HepG2 (cell line): Measurements from ENCODE around the gene TNKS1BP1. TPM values are rescaled to one million over a fixed set of nuclear protein-coding genes. Genes with fewer than 3 reads are reported as not detected.

ENCODE experiments used
- BHLHE40 ChIP-seq: IDR thresholded peaks from 2 replicates; pipeline ENCODE4 v1.6.1; 2011; ENCODE audit warnings: low read length, improper control_type of control experiment
- CAMTA2 ChIP-seq: sonication (generic); formaldehyde crosslinking; IDR thresholded peaks from 2 replicates; pipeline ENCODE4 v1.4.0; 2020; ENCODE audit warnings: mild to moderate bottlenecking, missing genetic modification reagents, borderline replicate concordance
- CCAR2 ChIP-seq: fragments of 200-400 bp; formaldehyde crosslinking; optimal IDR thresholded peaks from 2 replicates; pipeline ENCODE3; 2018; ENCODE audit warnings: low read depth, mild to moderate bottlenecking, low read length, moderate library complexity
- CEBPG ChIP-seq: IDR thresholded peaks from 2 replicates; pipeline ENCODE4 v1.6.1; 2016
- CENPT ChIP-seq: sonication (generic); formaldehyde crosslinking; IDR thresholded peaks from 2 replicates; pipeline ENCODE4 v1.8.0; 2022; ENCODE audit warnings: low read depth, mild to moderate bottlenecking, moderate library complexity, missing genetic modification reagents
- CREM ChIP-seq, 2 experiments: sonication (generic) in 1 of 2; formaldehyde crosslinking in 1 of 2; IDR thresholded peaks; 2 replicates each; pipeline versions ENCODE4 v1.4.0 to v1.6.1; 2016 to 2020; ENCODE audit warnings: antibody characterized with exemption in 1 of 2, mild to moderate bottlenecking in 1 of 2, missing genetic modification reagents in 1 of 2
- FOXP1 ChIP-seq, 2 experiments: fragments of 450-650 bp in 1 of 2; IDR thresholded peaks; 2 replicates each; pipeline ENCODE4 v1.6.1; 2017 to 2018; ENCODE audit warnings: antibody characterized with exemption in 1 of 2
- HNRNPLL ChIP-seq: fragments of 200-400 bp; formaldehyde crosslinking; IDR thresholded peaks from 2 replicates; pipeline ENCODE4 v1.6.1; 2017; ENCODE audit warnings: mild to moderate bottlenecking, low read depth, low read length; ENCODE audit not compliant: poor library complexity, severe bottlenecking
- KDM2A ChIP-seq: sonication (generic); formaldehyde crosslinking; IDR thresholded peaks from 2 replicates; pipeline ENCODE4 v1.4.0; 2020; ENCODE audit warnings: low read depth, missing genetic modification reagents, borderline replicate concordance
- KDM5B ChIP-seq: sonication (generic); formaldehyde crosslinking; IDR thresholded peaks from 2 replicates; pipeline ENCODE4 v1.4.0; 2020; ENCODE audit warnings: missing genetic modification reagents, mild to moderate bottlenecking, borderline replicate concordance
- MAFF ChIP-seq: IDR thresholded peaks from 2 replicates; pipeline ENCODE4 v1.6.1; 2011; ENCODE audit warnings: low read depth, low read length, improper control_type of control experiment
- MYC ChIP-seq: sonication (generic); formaldehyde crosslinking; IDR thresholded peaks from 2 replicates; pipeline ENCODE4 v1.9.0; 2021; ENCODE audit warnings: missing genetic modification reagents, borderline replicate concordance
- PCBP2 ChIP-seq: fragments of 200-400 bp; formaldehyde crosslinking; optimal IDR thresholded peaks from 2 replicates; pipeline ENCODE3; 2018; ENCODE audit warnings: low read length, low read depth; ENCODE audit not compliant: poor library complexity, severe bottlenecking
- PHF20 ChIP-seq: sonication (generic); formaldehyde crosslinking; IDR thresholded peaks from 2 replicates; pipeline ENCODE4 v1.5.0; 2020; ENCODE audit warnings: mild to moderate bottlenecking, missing genetic modification reagents
- POLR2AphosphoS5 ChIP-seq: IDR thresholded peaks from 2 replicates; pipeline ENCODE4 v1.6.1; 2012; ENCODE audit warnings: low read depth, low read length
- SNAI1 ChIP-seq: sonication (generic); formaldehyde crosslinking; IDR thresholded peaks from 2 replicates; pipeline ENCODE4 v1.5.0; 2020; ENCODE audit warnings: mild to moderate bottlenecking, missing genetic modification reagents, borderline replicate concordance
- SOX5 ChIP-seq: IDR thresholded peaks from 2 replicates; pipeline ENCODE4 v1.6.1; 2016; ENCODE audit warnings: borderline replicate concordance
- TARDBP ChIP-seq: sonication (generic); formaldehyde crosslinking; IDR thresholded peaks from 2 replicates; pipeline ENCODE4 v1.8.0; 2022; ENCODE audit warnings: mild to moderate bottlenecking, missing genetic modification reagents
- TBX2 ChIP-seq: sonication (generic); formaldehyde crosslinking; IDR thresholded peaks from 2 replicates; pipeline ENCODE4 v1.5.0; 2020; ENCODE audit warnings: missing genetic modification reagents, mild to moderate bottlenecking, borderline replicate concordance
- THAP11 ChIP-seq: IDR thresholded peaks from 2 replicates; pipeline ENCODE4 v1.6.1; 2016; ENCODE audit warnings: missing biosample characterization, missing genetic modification reagents
- ZFP41 ChIP-seq: sonication (generic); formaldehyde crosslinking; IDR thresholded peaks from 2 replicates; pipeline ENCODE4 v1.4.0; 2020; ENCODE audit warnings: mild to moderate bottlenecking, missing genetic modification reagents, borderline replicate concordance
- ZKSCAN1 ChIP-seq: fragments of 150-350 bp; IDR thresholded peaks from 2 replicates; pipeline ENCODE4 v1.6.1; 2014; ENCODE audit warnings: low read length
- ZNF605 ChIP-seq: sonication (generic); formaldehyde crosslinking; IDR thresholded peaks from 2 replicates; pipeline ENCODE4 v1.8.0; 2022; ENCODE audit warnings: mild to moderate bottlenecking, missing genetic modification reagents
- ZNF792 ChIP-seq: IDR thresholded peaks from 2 replicates; pipeline ENCODE4 v1.6.1; 2016
- polyA plus RNA-seq, 8 experiments: library from polyadenylated mRNA; depleted of rRNA in 3 of 8; stranded (reverse) in 7 of 8; unstranded in 1 of 8; fragments of >200 nt; fragmentation: Illumina TruSeq in 4 of 8; extraction: Trizol in 4 of 8; gene quantifications; 2 replicates each; pipeline versions ENCODE4 v1.2.1 to v1.2.3, GENCODE V29; 2011 to 2016; ENCODE audit warnings: low read depth in 4 of 8, missing spikeins in 1 of 8, mixed read lengths in 1 of 8; ENCODE audit not compliant: insufficient read depth in 1 of 8
- total RNA-seq, 5 experiments: library from RNA; depleted of rRNA; stranded (reverse); fragments of >200 nt; fragmentation: Illumina TruSeq; extraction: Trizol; gene quantifications; 2 replicates each; pipeline ENCODE4 v1.2.3, GENCODE V29; 2016; ENCODE audit warnings: low read depth in 1 of 5
- TF ChIP-seq, protein P1 (sequence below): sonication (generic); formaldehyde crosslinking; IDR thresholded peaks from 2 replicates; pipeline ENCODE4 v1.5.1; 2020; ENCODE audit warnings: missing genetic modification reagents, mild to moderate bottlenecking, borderline replicate concordance
- TF ChIP-seq, protein P2 (sequence below): sonication (generic); formaldehyde crosslinking; conservative IDR thresholded peaks from 2 replicates; pipeline ENCODE4 v1.4.0; 2020; ENCODE audit warnings: missing genetic modification reagents

TNKS1BP1 gene
- total and polyA plus RNA-seq, 2 of the 13 experiments (the other 11 are each of a cell fraction or from before 2014, with no cell fraction given), result 13.7 to 15.0 TPM

GRCh38 chr11:57335343-57336110 is 10.8 kb upstream of the TNKS1BP1 start, which contains the start of gene SSRP1 (continued):
- TF ChIP-seq, protein P1, sequence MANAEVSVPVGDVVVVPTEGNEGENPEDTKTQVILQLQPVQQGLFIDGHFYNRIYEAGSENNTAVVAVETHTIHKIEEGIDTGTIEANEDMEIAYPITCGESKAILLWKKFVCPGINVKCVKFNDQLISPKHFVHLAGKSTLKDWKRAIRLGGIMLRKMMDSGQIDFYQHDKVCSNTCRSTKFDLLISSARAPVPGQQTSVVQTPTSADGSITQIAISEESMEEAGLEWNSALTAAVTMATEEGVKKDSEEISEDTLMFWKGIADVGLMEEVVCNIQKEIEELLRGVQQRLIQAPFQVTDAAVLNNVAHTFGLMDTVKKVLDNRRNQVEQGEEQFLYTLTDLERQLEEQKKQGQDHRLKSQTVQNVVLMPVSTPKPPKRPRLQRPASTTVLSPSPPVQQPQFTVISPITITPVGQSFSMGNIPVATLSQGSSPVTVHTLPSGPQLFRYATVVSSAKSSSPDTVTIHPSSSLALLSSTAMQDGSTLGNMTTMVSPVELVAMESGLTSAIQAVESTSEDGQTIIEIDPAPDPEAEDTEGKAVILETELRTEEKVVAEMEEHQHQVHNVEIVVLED (CRISPR knock-in tag), result peak; percentile 40; the same call in 1 of the 2 replicates
- 0 out of 2 replicates have a peak, but pooled peaks have one; percentile 12 for TF ChIP-seq ZNF792 (CRISPR knock-in tag)
- TF ChIP-seq ZKSCAN1, result no peak
- peak; percentile 80 for TF ChIP-seq BHLHE40
- TF ChIP-seq ZFP41 (CRISPR knock-in tag), result 0 out of 2 replicates have a peak, but pooled peaks have one; percentile 40
- TF ChIP-seq SNAI1 (CRISPR knock-in tag), result peak; percentile 91
- peak; percentile 47; the same call in 1 of the 2 replicates for TF ChIP-seq TARDBP (CRISPR knock-in tag)
- no peak for TF ChIP-seq TBX2 (CRISPR knock-in tag)
- TF ChIP-seq, protein P2, sequence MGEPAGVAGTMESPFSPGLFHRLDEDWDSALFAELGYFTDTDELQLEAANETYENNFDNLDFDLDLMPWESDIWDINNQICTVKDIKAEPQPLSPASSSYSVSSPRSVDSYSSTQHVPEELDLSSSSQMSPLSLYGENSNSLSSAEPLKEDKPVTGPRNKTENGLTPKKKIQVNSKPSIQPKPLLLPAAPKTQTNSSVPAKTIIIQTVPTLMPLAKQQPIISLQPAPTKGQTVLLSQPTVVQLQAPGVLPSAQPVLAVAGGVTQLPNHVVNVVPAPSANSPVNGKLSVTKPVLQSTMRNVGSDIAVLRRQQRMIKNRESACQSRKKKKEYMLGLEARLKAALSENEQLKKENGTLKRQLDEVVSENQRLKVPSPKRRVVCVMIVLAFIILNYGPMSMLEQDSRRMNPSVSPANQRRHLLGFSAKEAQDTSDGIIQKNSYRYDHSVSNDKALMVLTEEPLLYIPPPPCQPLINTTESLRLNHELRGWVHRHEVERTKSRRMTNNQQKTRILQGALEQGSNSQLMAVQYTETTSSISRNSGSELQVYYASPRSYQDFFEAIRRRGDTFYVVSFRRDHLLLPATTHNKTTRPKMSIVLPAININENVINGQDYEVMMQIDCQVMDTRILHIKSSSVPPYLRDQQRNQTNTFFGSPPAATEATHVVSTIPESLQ (CRISPR knock-in tag), result no peak
- peak; percentile 69; the same call in 1 of the 2 replicates for TF ChIP-seq MYC
- peak; percentile 90 for TF ChIP-seq THAP11 (CRISPR knock-in tag)
- TF ChIP-seq FOXP1 (IDR thresholded peaks at IDR 0.05), result no peak
- no peak; the same call in 1 of the 2 replicates for TF ChIP-seq FOXP1 (CRISPR knock-in tag; IDR thresholded peaks at IDR 0.05)
- TF ChIP-seq POLR2AphosphoS5, result peak; percentile 69
- TF ChIP-seq MAFF, result no peak
- TF ChIP-seq HNRNPLL, result peak; percentile 23
- peak; percentile 58; the same call in 1 of the 2 replicates for TF ChIP-seq CENPT (CRISPR knock-in tag)
- TF ChIP-seq ZNF605 (CRISPR knock-in tag), result peak; percentile 35; the same call in 1 of the 2 replicates
- TF ChIP-seq PHF20 (CRISPR knock-in tag), result peak; percentile 87
- TF ChIP-seq CEBPG, result peak; percentile 10; the same call in 1 of the 2 replicates
- TF ChIP-seq CAMTA2 (CRISPR knock-in tag), result no peak
- 0 out of 2 replicates have a peak, but pooled peaks have one; percentile 35 for TF ChIP-seq CREM (IDR thresholded peaks at IDR 0.05)
- no peak for TF ChIP-seq CREM (CRISPR knock-in tag; IDR thresholded peaks at IDR 0.05)
- TF ChIP-seq KDM5B (CRISPR knock-in tag), result peak; percentile 24; the same call in 1 of the 2 replicates
- peak; percentile 14 for TF ChIP-seq SOX5
- TF ChIP-seq CCAR2, result no peak
- TF ChIP-seq KDM2A (CRISPR knock-in tag), result peak; percentile 94
- no peak for TF ChIP-seq PCBP2
